Caco-2 (cell line): Measurements from ENCODE around the gene RPN1. TPM values are rescaled to one million over a fixed set of nuclear protein-coding genes. Genes with fewer than 3 reads are reported as not detected.

Experiments used
- BruUV-seq: library from RNA; stranded (reverse); fragments of 400-500 nt; replicated peaks from 2 replicates; lab custom pipeline; 2021; lab: Mats Ljungman, UMichigan
- CTCF ChIA-PET: fragments of 300-600 bp; sonication (Branson Sonifier 250); formaldehyde crosslinking; loops from one replicate; lab custom pipeline; 2022; ENCODE audit warnings: antibody characterized with exemption; lab: Charles Lee
- POLR2A ChIA-PET: fragments of 300-600 bp; sonication (Branson Sonifier 250); formaldehyde crosslinking; loops from one replicate; lab custom pipeline; 2022; ENCODE audit warnings: antibody characterized with exemption; lab: Charles Lee
- DNase-seq, 2 experiments: peaks; one replicate each; pipeline versions ENCODE4 v3.0.0 to v3.0.0-alpha.2; 2020 to 2022
- H3K27me3 ChIP-seq: replicated peaks from 2 replicates; pipeline ENCODE4 v1.6.0; 2011; ENCODE audit warnings: low read length; ENCODE audit not compliant: control insufficient read depth, insufficient read depth
- H3K36me3 ChIP-seq: 2 replicates; pipeline ENCODE4 v1.5.1; 2011; ENCODE audit warnings: low read length; ENCODE audit not compliant: control insufficient read depth, insufficient read depth
- H3K4me1 ChIP-seq: fragments of 250-450 bp; sonication (Bioruptor Pico); 2 replicates; pipeline ENCODE4 v1.5.1; 2020; ENCODE audit warnings: mild to moderate bottlenecking
- H3K4me3 ChIP-seq: 2 replicates; pipeline ENCODE4 v1.5.1; 2011; ENCODE audit warnings: low read depth, mild to moderate bottlenecking, control low read depth, low read length
- H3K9me3 ChIP-seq: fragments of 250-450 bp; sonication (Bioruptor Pico); 2 replicates; pipeline ENCODE4 v1.5.1; 2020; ENCODE audit warnings: mild to moderate bottlenecking, moderate library complexity
- H3K27ac Mint-ChIP-seq: one replicate; pipeline ENCODE4 v1.8.0; 2022; ENCODE audit warnings: mixed read lengths; ENCODE audit not compliant: unreplicated experiment
- H3K27me3 Mint-ChIP-seq: one replicate; pipeline ENCODE4 v1.8.0; 2022; ENCODE audit warnings: mixed read lengths; ENCODE audit not compliant: insufficient read depth, unreplicated experiment
- H3K36me3 Mint-ChIP-seq: one replicate; pipeline ENCODE4 v1.8.0; 2022; ENCODE audit warnings: mild to moderate bottlenecking, mixed read lengths; ENCODE audit not compliant: insufficient read depth, unreplicated experiment
- H3K4me1 Mint-ChIP-seq: one replicate; pipeline ENCODE4 v1.8.0; 2022; ENCODE audit warnings: low read depth, mixed read lengths; ENCODE audit not compliant: unreplicated experiment
- H3K4me3 Mint-ChIP-seq: one replicate; pipeline ENCODE4 v1.8.0; 2022; ENCODE audit warnings: mild to moderate bottlenecking, moderate library complexity, mixed read lengths; ENCODE audit not compliant: unreplicated experiment
- H3K9me3 Mint-ChIP-seq: one replicate; pipeline ENCODE4 v1.8.0; 2022; ENCODE audit warnings: mixed read lengths; ENCODE audit not compliant: unreplicated experiment
- CTCF ChIP-seq, 2 experiments: fragments of 200-600 bp in 1 of 2; IDR thresholded peaks; 1 replicate in 1 of 2; 2 replicates in 1 of 2; pipeline versions ENCODE4 v1.5.1 to v1.8.0; 2011 to 2022; ENCODE audit warnings: antibody characterized with exemption in 1 of 2, control low read depth in 1 of 2, inconsistent platforms in 1 of 2, low read depth in 1 of 2, low read length in 1 of 2, mild to moderate bottlenecking in 1 of 2, moderate library complexity in 1 of 2; ENCODE audit not compliant: insufficient read depth in 1 of 2, severe bottlenecking in 1 of 2, unreplicated experiment in 1 of 2
- intact Hi-C: fragments of 100-400 bp; cut with micrococcal nuclease; formaldehyde crosslinking; loops from one replicate; pipeline ENCODE4 v1.10.0; 2022; ENCODE audit not compliant: unreplicated experiment
- total RNA-seq: library from RNA; stranded (reverse); gene quantifications from 2 replicates; pipeline ENCODE4 v1.2.3, GENCODE V29; 2022

The RPN1 gene
- total RNA-seq, 1 experiment from 2014 or later = 282 TPM

DNA sequence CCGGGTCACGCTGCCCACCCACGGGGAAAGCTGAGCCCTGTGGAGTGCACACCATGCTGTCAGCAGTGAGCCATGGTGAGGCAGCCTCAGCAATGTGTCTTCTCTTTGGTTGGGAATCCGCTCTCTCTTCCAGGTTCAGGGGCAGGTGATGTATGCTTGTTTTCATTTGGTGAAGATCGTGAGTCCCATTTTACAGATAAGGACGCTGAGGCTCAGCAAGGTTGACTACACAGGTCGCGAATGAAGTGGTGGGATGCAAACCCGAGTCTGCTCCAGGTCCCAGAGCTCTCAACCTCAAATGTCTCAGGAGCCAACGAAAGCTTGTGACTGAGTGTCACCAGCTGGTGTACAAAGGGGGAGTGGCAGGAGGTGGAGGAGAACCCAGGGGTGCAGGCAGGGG lies 74.3 kb downstream of the RPN1 start:
- Mint-ChIP-seq H3K36me3 (no peaks in the 10 kb centered on the region), H3K27me3 (no peaks in the 10 kb centered on the region), H3K4me3 (no peak overlapping the region), H3K27ac (no peak overlapping the region), H3K4me1 (no peaks in the 10 kb centered on the region), H3K9me3 (no peaks in the 10 kb centered on the region)
- H3K4me3 ChIP-seq = no peak overlapping the region
- intact Hi-C loops = no loop called here
- H3K36me3 ChIP-seq = no peaks in the 10 kb centered on the region
- peaks cover 2% of the 10 kb centered on the region; the same call in 1 of the 2 replicates for H3K4me1 ChIP-seq
- no TSS peak for BruUV-seq
- ChIA-PET CTCF (no interaction called here), POLR2A (no interaction called here)
- no peak for TF ChIP-seq CTCF (IDR thresholded peaks at IDR 0.05; ENCODE audit: insufficient read depth in 1 of 2, low read depth in 1 of 2, low read length in 1 of 2, severe bottlenecking in 1 of 2, unreplicated experiment in 1 of 2)
- no peak for DNase-seq
- peaks cover 5% of the 10 kb centered on the region; the same call in 1 of the 2 replicates for H3K9me3 ChIP-seq
- no peaks in the 10 kb centered on the region for H3K27me3 ChIP-seq

DNA sequence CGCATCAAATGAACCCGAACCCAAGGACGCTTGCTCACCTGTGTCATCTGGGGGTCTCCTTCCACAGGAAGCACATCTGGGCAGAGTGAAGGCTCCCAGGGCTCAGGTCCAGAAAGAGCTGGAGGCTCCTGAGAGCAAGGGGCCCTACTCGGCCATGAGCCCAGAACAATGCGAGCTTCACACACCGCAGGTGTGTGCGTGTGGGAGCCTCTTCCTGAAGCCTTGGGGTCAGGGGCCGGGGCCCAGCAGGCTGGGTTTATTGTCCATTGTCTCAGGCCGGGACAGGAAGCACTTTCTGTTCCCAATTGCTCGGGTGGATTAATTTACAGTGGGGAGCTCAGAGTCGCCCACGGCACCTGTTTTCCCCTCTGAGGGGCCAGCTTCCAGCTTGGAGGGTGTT lies 74.8 kb downstream of the RPN1 start:
- Mint-ChIP-seq H3K27me3 (no peaks in the 10 kb centered on the region), H3K9me3 (no peaks in the 10 kb centered on the region), H3K4me3 (no peak overlapping the region), H3K4me1 (no peaks in the 10 kb centered on the region), H3K27ac (no peak overlapping the region), H3K36me3 (no peaks in the 10 kb centered on the region)
- intact Hi-C loops = no loop called here
- BruUV-seq = no TSS peak
- POLR2A ChIA-PET = no interaction called here
- Histone ChIP-seq H3K4me1 (no peaks in the 10 kb centered on the region), H3K9me3 (peaks cover 5% of the 10 kb centered on the region; the same call in 1 of the 2 replicates), H3K4me3 (no peak overlapping the region), H3K36me3 (no peaks in the 10 kb centered on the region), H3K27me3 (no peaks in the 10 kb centered on the region)
- CTCF ChIA-PET = no interaction called here
- no peak for TF ChIP-seq CTCF (IDR thresholded peaks at IDR 0.05; ENCODE audit: insufficient read depth in 1 of 2, low read depth in 1 of 2, low read length in 1 of 2, severe bottlenecking in 1 of 2, unreplicated experiment in 1 of 2)
- DNase-seq = no peak

DNA sequence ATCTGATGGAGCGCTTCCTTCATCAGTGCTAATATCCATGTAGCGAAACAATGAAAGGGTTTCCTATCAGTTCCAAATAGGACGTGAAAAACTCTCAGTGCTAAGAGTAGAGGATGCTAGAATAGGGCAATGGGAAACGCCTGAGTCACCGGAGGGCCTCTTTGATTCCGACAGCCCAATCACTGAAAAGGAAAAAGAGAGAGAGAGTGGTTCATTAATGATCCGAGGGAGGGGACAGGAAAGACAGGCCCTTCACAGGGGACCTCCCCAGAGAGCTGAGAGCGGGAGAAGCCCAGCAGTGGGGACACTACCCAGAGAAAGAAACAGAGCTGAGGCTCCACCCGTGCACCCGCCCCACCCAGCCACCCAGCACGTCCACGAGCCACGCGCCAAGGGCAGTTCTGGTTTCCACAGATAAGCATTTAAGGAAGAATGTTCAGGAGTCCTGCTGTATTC lies 76.9 kb downstream of the RPN1 start:
- CTCF ChIA-PET = no interaction called here
- TF ChIP-seq CTCF (IDR thresholded peaks at IDR 0.05; ENCODE audit: insufficient read depth in 1 of 2, low read depth in 1 of 2, low read length in 1 of 2, severe bottlenecking in 1 of 2, unreplicated experiment in 1 of 2) = no peak
- no peaks in the 10 kb centered on the region for H3K36me3 ChIP-seq
- no TSS peak for BruUV-seq
- Mint-ChIP-seq H3K27ac (no peak overlapping the region), H3K27me3 (no peaks in the 10 kb centered on the region), H3K36me3 (no peaks in the 10 kb centered on the region), H3K9me3 (no peaks in the 10 kb centered on the region), H3K4me1 (no peaks in the 10 kb centered on the region), H3K4me3 (no peak overlapping the region)
- intact Hi-C loops = no loop called here
- H3K4me1 ChIP-seq = no peaks in the 10 kb centered on the region
- H3K27me3 ChIP-seq = no peaks in the 10 kb centered on the region
- H3K9me3 ChIP-seq = no peaks in the 10 kb centered on the region
- DNase-seq = no peak
- no peak overlapping the region for H3K4me3 ChIP-seq
- POLR2A ChIA-PET = interaction anchor here (0.7 kb wide), 1 partner anchor 27 kb away, joined by 4 read pairs; no protein-coding TSS in a partner anchor
